ENCODE measurements around the gene MEGF6. TPM values are rescaled to one million over a fixed set of nuclear protein-coding genes. Genes with fewer than 3 reads are reported as not detected.
A peak's percentile ranks its signal among the peaks of the same experiment; 100 is the strongest.

The MEGF6 gene
- total and polyA plus RNA-seq, 2 donors (not counting 3 experiments of a cell fraction or from before 2014, with no cell fraction given) = 22.5 to 63.7 TPM

DNA sequence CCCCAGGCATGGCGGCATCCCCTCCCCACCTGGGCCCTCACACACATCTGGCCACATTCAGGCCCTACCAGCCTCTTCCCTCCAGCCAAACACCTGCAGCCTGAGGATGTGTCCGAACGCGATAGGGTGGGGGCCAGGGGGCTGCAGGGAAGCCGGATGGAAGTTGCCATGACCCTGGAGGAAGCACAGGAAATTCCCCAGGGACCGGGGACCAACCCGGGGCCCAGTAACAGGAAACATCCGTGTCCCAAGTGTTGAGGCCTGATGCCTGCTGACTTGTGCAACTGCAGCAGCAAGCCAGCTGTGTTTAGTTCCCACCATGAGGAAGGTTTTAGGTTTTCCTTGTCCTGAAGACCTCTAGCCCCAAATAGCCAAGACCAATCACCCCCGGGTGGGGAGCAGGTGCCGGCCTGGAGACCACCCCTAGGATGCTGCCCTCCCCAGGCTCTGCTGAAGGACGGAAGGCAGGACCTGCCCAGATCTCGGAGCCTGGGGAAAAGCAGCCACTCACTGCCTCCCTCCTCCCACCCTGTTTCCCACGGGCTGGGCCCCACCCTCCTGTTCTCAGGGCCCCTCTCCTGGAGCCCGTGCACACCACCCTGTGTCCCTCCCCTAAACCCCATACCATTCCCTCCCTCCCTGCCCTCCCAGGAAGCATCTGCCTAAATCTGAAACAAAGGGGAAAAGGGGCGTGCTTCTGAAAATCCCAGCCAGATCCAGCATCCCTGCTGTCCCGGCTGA, 29.8 kb downstream of the MEGF6 start:
- TF ChIP-seq FOS (IDR thresholded peaks at IDR 0.05; ENCODE audit: borderline replicate concordance, insufficient read depth, low read length) = no peak
- dilution Hi-C loops (cut with MboI; ENCODE audit: extremely low pct_ligation_motif_present, low sequenced_read_pairs) (no loop called here), intact Hi-C loops (cut with micrococcal nuclease) (no loop called here)
- Histone ChIP-seq H4K20me1 (replicated peaks; ENCODE audit: control insufficient read depth, extremely low read depth, insufficient read depth, low read length) (no peaks in the 10 kb centered on the region), H3K4me2 (ENCODE audit: insufficient read depth, low read length) (no peak overlapping the region), H3K9me3 (replicated peaks; ENCODE audit: control insufficient read depth, insufficient read depth, low read length) (no peaks in the 10 kb centered on the region), H3K4me1 (ENCODE audit: control insufficient read depth, extremely low read depth, insufficient read depth, low read length) (no peaks in the 10 kb centered on the region), H3K9ac (replicated peaks; ENCODE audit: extremely low read depth, insufficient read depth, low read length) (no peak overlapping the region), H3K4me3 (replicated peaks in 1 of 3; ENCODE audit: insufficient read depth in 1 of 3, low read depth in 1 of 3, low read length in 3 of 3) (no peak overlapping the region), H3K27ac (ENCODE audit: insufficient read depth, low read depth, low read length) (no peak overlapping the region), H3K79me2 (ENCODE audit: control insufficient read depth, insufficient read depth, low read length) (no peaks in the 10 kb centered on the region), H2AFZ (ENCODE audit: low read depth, low read length) (no peak overlapping the region), H3K27me3 (ENCODE audit: control insufficient read depth in 2 of 2, insufficient read depth in 2 of 2, low read length in 2 of 2) (no peaks in the 10 kb centered on the region), H3K36me3 (ENCODE audit: control insufficient read depth in 2 of 2, extremely low read depth in 1 of 2, insufficient read depth in 2 of 2, low read length in 2 of 2) (no peaks in the 10 kb centered on the region), H3K9me1 (replicated peaks; ENCODE audit: control insufficient read depth, extremely low read depth, insufficient read depth, low read length) (no peaks in the 10 kb centered on the region)
- ChIA-PET POLR2A (no interaction called here), CTCF (interaction anchor here (0.7 to 2.4 kb wide), 2 partner anchors 15 to 17 kb away, joined by 4 to 5 read pairs; no protein-coding TSS in a partner anchor)
- DNase-seq (ENCODE audit: low read depth, low spot score) = peak; percentile 4
- no peak for FAIRE-seq
- no TSS peak for BruUV-seq (replicated peaks)

DNA sequence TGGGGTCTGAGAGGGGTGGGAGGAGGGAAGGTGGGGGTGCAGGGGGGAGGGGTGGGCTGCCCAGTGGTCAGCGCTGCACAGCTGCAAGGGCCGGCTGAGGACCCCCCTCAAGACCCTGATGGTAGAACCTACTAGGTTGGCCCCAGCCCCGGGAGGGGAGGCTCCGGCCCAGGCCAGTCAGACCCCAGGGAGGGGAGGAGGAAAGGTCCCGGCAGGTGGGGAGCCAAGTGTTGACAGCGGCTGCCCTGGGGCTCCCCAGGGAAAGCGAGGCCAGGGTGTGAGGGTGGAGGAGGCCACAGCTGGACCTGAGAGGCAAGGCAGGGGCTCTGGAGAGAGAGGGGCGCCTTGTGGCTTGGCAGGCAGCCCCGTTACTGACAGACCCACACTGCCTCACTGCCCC, 31.1 kb downstream of the MEGF6 start:
- Histone ChIP-seq H3K27me3 (ENCODE audit: control insufficient read depth in 2 of 2, insufficient read depth in 2 of 2, low read length in 2 of 2) (no peaks in the 10 kb centered on the region), H2AFZ (ENCODE audit: low read depth, low read length) (no peak overlapping the region), H3K9me3 (replicated peaks; ENCODE audit: control insufficient read depth, insufficient read depth, low read length) (no peaks in the 10 kb centered on the region), H3K4me1 (ENCODE audit: control insufficient read depth, extremely low read depth, insufficient read depth, low read length) (no peaks in the 10 kb centered on the region), H4K20me1 (replicated peaks; ENCODE audit: control insufficient read depth, extremely low read depth, insufficient read depth, low read length) (no peaks in the 10 kb centered on the region), H3K9me1 (replicated peaks; ENCODE audit: control insufficient read depth, extremely low read depth, insufficient read depth, low read length) (no peaks in the 10 kb centered on the region), H3K4me2 (ENCODE audit: insufficient read depth, low read length) (no peak overlapping the region), H3K79me2 (ENCODE audit: control insufficient read depth, insufficient read depth, low read length) (no peaks in the 10 kb centered on the region), H3K9ac (replicated peaks; ENCODE audit: extremely low read depth, insufficient read depth, low read length) (no peak overlapping the region), H3K36me3 (ENCODE audit: control insufficient read depth in 2 of 2, extremely low read depth in 1 of 2, insufficient read depth in 2 of 2, low read length in 2 of 2) (no peaks in the 10 kb centered on the region), H3K4me3 (replicated peaks in 1 of 3; ENCODE audit: insufficient read depth in 1 of 3, low read depth in 1 of 3, low read length in 3 of 3) (no peak overlapping the region), H3K27ac (ENCODE audit: insufficient read depth, low read depth, low read length) (no peak overlapping the region)
- TF ChIP-seq POLR2AphosphoS5 (IDR thresholded peaks at IDR 0.05; ENCODE audit: insufficient read depth, low read depth, low read length) = no peak
- TF ChIP-seq, protein P1, sequence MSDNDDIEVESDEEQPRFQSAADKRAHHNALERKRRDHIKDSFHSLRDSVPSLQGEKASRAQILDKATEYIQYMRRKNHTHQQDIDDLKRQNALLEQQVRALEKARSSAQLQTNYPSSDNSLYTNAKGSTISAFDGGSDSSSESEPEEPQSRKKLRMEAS (IDR thresholded peaks at IDR 0.05; ENCODE audit: insufficient read depth, insufficient read length) = no peak
- TF ChIP-seq POLR2A (IDR thresholded peaks at IDR 0.05; ENCODE audit: low read depth, low read length) = no peak
- TF ChIP-seq GATA2 (IDR thresholded peaks at IDR 0.05; ENCODE audit: insufficient read depth, insufficient read length, low read depth, low read length) = no peak
- TF ChIP-seq EZH2 (IDR thresholded peaks at IDR 0.05; ENCODE audit: borderline replicate concordance, low read depth, low read length, severe bottlenecking) = no peak
- TF ChIP-seq, protein P2, sequence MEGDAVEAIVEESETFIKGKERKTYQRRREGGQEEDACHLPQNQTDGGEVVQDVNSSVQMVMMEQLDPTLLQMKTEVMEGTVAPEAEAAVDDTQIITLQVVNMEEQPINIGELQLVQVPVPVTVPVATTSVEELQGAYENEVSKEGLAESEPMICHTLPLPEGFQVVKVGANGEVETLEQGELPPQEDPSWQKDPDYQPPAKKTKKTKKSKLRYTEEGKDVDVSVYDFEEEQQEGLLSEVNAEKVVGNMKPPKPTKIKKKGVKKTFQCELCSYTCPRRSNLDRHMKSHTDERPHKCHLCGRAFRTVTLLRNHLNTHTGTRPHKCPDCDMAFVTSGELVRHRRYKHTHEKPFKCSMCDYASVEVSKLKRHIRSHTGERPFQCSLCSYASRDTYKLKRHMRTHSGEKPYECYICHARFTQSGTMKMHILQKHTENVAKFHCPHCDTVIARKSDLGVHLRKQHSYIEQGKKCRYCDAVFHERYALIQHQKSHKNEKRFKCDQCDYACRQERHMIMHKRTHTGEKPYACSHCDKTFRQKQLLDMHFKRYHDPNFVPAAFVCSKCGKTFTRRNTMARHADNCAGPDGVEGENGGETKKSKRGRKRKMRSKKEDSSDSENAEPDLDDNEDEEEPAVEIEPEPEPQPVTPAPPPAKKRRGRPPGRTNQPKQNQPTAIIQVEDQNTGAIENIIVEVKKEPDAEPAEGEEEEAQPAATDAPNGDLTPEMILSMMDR (IDR thresholded peaks at IDR 0.05; ENCODE audit: extremely low read depth in 1 of 2, insufficient read depth in 1 of 2, low read depth in 1 of 2, low read length in 2 of 2) = no peak
- TF ChIP-seq JUN (IDR thresholded peaks at IDR 0.05; ENCODE audit: borderline replicate concordance, insufficient read depth, insufficient read length, low read depth) = no peak
- TF ChIP-seq FOS (IDR thresholded peaks at IDR 0.05; ENCODE audit: borderline replicate concordance, insufficient read depth, low read length) = no peak
- no peak for TF ChIP-seq MYC (IDR thresholded peaks at IDR 0.05; ENCODE audit: low read depth, low read length)
- intact Hi-C loops (cut with micrococcal nuclease) = no loop called here
- DNase-seq (ENCODE audit: low read depth, low spot score) (no peak), FAIRE-seq (no peak)
- no TSS peak for BruUV-seq (replicated peaks)
- ChIA-PET POLR2A (no interaction called here), CTCF (interaction anchor here (2.4 kb wide), 1 partner anchor 15 kb away, joined by 5 read pairs; no protein-coding TSS in a partner anchor)
- dilution Hi-C loops (cut with MboI; ENCODE audit: extremely low pct_ligation_motif_present, low sequenced_read_pairs) = no loop called here

Data from endothelial cell of umbilical vein (primary cell).